HG03575 (cell line): ENCODE results near the gene DOK1.

ENCODE experiments used
- ATAC-seq: cut with Tn5 transposase; IDR thresholded peaks from one replicate; pipeline ENCODE4 v1.9.1; 2021; ENCODE audit not compliant: unreplicated experiment, insufficient number of reproducible peaks, low FRiP score; ENCODE audit errors: extremely low read depth

DOK1 gene

GRCh38 chr2:74585406-74586185 lies 31.1 kb downstream of the DOK1 start:
- ATAC-seq = no peak

GRCh38 chr2:74587664-74588277 lies 33.3 kb downstream of the DOK1 start:
- ATAC-seq = no peak

- ATAC-seq = no peak
Measured at GRCh38 chr2:74588664-74589063, 34.1 kb downstream of the DOK1 start.

- ATAC-seq = no peak
Measured at GRCh38 chr2:74593826-74594772, 39.6 kb downstream of the DOK1 start.

- ATAC-seq = no peak
Measured at GRCh38 chr2:74596584-74596983, 42.1 kb downstream of the DOK1 start.

- no peak for ATAC-seq
Measured at GRCh38 chr2:74597410-74597809, 42.9 kb downstream of the DOK1 start.

- no peak for ATAC-seq
Measured at GRCh38 chr2:74599676-74600075, 45.2 kb downstream of the DOK1 start.

GRCh38 chr2:74602586-74603281 lies 48.2 kb downstream of the DOK1 start:
- no peak for ATAC-seq

- ATAC-seq = no peak
Measured at GRCh38 chr2:74603282-74604000, 48.9 kb downstream of the DOK1 start.

- ATAC-seq = no peak
Measured at GRCh38 chr2:74606927-74607326, 52.4 kb downstream of the DOK1 start.
